GM20000 (cell line): ENCODE data around the gene ALDH1L1.

Source experiments
- DNase-seq: peaks from one replicate; pipeline ENCODE4 v3.0.0; 2012; ENCODE audit warnings: low spot score
- TF ChIP-seq, protein P1 (sequence below): IDR thresholded peaks from 2 replicates; pipeline ENCODE4 v1.5.1; 2012; ENCODE audit warnings: mild to moderate bottlenecking, control low read depth; ENCODE audit errors: extremely low read depth, missing control alignments

Gene ALDH1L1

DNA sequence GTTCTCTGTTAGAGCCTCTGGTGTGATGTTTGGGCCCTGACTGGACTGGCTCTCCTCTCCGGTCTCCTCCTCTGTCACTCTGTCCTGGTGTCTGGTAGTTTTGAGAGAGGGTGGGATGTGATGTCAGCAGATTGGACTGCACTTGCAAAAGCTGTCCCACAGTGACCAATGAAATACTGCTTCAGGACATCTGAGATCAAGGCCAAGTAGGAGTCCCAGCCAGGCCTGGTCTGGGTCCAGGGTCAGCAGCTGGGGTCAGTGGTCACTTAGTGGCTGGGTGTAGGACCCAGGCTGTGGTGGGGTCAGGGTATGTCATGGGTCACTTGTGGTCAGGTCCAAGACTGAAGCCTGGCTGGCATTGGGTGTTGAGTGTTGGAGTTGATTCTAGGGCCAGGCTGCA, 20.9 kb downstream of the ALDH1L1 start:
- TF ChIP-seq, protein P1, sequence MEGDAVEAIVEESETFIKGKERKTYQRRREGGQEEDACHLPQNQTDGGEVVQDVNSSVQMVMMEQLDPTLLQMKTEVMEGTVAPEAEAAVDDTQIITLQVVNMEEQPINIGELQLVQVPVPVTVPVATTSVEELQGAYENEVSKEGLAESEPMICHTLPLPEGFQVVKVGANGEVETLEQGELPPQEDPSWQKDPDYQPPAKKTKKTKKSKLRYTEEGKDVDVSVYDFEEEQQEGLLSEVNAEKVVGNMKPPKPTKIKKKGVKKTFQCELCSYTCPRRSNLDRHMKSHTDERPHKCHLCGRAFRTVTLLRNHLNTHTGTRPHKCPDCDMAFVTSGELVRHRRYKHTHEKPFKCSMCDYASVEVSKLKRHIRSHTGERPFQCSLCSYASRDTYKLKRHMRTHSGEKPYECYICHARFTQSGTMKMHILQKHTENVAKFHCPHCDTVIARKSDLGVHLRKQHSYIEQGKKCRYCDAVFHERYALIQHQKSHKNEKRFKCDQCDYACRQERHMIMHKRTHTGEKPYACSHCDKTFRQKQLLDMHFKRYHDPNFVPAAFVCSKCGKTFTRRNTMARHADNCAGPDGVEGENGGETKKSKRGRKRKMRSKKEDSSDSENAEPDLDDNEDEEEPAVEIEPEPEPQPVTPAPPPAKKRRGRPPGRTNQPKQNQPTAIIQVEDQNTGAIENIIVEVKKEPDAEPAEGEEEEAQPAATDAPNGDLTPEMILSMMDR, result no peak
- DNase-seq, result no peak

DNA sequence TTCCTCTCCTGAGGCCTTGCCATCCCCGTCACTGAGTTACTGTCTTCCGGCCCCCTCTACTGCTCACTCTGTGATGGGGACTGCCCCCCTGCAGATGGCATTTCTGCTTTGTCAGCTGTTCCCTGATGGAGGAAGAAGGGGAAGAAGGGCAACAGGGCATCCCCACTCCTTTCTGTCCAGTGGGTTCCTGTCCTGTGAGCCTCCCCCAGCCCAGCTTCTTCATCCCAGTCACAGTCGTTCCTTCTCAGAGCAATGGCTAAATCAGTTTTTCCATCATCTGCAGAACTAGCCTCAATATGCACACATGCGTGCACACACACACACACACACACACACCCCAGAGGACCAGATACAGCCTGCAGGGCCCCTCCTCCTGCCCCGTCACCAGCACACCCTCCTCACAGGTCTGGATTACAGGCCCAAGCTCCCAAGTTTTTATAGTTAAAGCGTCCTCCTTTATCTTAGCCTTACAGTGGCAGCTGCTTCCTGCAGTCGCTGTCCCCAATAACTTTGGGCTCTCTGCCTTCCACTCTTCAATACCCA, 21.4 kb downstream of the ALDH1L1 start:
- TF ChIP-seq, protein P1, result no peak
- no peak for DNase-seq

DNA sequence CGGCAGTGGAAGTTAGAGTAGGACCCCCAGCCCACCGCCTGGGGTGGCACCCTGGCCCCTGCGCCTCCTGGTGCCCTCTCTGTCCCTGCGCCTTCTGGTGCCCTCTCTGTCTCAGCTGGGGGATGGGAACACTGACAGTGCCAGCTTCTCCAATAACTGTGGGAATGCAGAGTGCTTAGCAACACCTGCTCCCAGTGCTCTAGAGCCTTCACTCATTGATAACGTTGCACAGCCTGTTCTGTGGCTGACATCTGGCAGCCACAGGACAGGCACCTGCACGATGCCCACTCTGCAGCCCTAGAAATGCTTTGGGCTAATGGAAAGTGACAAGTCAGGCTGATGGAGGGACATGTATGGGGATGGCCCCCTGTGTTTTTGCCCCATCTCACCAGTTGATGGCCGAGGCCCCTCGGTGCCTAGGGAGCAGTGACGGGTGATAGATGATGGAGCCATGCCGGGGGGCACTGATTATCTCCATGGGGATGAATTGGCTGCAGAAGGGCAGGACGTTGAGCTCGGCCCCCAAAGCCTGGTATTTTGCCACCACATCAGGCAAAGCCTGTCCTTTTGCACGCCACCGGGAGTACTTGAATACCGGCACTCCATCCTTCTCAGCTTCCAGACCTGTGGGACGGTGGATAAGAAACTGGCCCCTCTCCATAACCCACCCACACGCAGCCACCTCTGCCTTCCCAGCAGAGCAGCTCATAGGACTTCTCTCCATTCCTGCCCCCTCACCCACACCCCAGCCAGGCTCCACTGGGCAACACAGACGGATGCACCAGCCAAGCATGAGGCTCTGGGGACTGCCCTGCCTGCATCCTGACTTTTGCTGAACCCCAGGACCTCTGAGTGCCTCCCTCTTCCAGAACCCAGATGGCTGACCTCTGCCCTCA, 22.1 kb downstream of the ALDH1L1 start:
- DNase-seq, result no peak
- TF ChIP-seq, protein P1, result no peak

DNA sequence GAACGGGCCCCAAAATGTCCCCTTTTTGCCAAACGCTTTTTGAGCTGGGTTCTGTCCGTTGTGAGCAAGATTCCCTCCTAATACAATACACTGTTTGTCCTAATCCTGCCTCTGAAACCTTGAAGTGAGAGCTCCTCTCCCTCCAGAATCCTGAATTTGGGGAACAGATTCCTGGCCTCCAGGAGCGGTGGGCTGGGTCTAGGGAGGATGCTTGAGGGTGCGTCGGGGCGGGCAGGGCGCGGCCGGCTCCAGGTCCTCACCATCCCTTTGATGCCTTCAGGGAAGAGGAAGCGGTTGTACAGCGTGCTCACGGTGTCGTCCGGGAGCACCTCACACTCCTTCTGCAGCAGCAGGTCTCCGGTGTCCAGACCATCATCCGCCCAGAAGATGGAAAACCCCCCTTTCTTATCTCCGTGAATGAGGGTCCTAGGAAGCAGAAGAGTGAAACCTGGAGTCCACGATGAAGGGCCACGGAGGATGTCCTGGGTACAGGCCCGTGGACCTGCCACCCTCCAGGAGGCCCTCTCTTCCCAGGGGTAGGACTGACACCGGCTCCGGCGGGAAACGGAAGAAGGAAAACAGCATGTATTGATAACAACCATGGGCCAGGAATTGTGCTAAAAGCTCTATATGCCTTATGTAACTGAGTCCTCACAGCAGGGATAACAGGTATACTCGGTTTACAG, 23.2 kb downstream of the ALDH1L1 start:
- TF ChIP-seq, protein P1, result no peak
- no peak for DNase-seq

DNA sequence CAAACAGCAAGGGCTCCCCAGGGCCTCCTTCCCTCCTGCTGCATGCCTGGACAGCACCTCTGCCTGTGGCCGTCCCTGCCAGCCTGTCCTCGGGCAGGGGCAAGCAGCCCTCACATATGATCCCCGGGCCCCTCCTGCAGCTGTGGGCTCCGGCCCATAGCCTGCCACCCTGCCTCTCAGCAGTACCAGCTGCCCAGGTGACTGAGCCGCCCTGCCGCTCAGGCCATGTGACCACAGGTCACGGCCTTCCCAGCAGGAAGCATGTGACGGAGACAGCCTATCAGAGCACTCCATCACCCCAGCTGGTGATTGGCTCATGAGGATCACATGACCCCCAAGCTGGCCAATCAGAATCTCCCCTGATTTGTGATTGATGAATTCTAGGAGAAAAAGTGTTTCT, 23.9 kb downstream of the ALDH1L1 start:
- no peak for DNase-seq
- TF ChIP-seq, protein P1, result no peak

DNA sequence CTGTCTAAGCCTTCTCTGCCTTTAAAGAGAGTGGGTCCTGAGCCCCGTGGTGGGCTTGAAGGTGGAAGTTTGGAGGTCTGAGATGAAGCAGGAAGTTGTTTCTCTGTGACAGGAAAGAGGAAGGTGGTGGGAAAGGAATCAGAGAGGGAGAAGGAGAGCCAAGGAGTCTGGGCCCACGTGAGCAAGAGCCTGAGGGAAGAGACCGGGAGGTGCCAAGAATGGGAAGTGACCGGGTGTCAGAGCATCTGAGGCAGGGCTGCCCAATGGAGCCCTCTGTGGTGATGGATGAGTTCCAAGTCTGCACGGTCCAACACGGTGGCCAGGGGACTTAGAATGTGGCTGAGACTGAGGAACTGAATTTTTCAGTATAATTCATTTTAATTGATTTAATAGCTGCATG, 24.6 kb downstream of the ALDH1L1 start:
- TF ChIP-seq, protein P1, result no peak
- no peak for DNase-seq

DNA sequence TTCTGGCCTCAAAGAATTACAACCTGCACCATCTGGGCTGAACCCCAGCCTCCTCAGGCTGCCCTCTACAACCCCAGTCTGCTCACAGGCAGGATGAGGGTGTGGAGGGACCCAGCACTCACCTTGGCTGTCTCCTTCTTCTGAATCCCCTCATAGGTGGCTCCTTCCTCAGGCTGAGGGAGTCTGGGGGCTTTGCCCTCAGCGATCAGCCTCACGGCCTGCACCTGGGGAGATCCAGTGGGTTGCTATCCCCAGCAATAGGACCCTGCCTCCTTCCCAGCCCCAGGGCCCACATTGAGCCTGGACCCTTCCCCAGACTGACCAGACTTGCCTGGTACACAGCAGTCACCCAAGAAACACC, 25.1 kb downstream of the ALDH1L1 start:
- TF ChIP-seq, protein P1, result no peak
- no peak for DNase-seq
